Stimulated activated naive CD8-positive, alpha-beta T cell treated with anti-CD3 and anti-CD28 coated beads, Interleukin-15, Interleukin-2, amounts not matched to agents 100 ng/mL and 50 ng/mL, for 24 hours (primary cell): ENCODE data around the gene MARCOL.
"Not testable (repeated sequence)": the region's sequence is repeated elsewhere in the genome, so short reads cannot be mapped to it uniquely, and the experiment has no call there.

ENCODE experiments used
- H3K27ac Mint-ChIP-seq: one replicate; pipeline ENCODE4 v1.8.0; 2021; ENCODE audit warnings: mild to moderate bottlenecking, mixed read lengths
- H3K27me3 Mint-ChIP-seq: one replicate; pipeline ENCODE4 v1.8.0; 2021; ENCODE audit warnings: mixed read lengths
- H3K36me3 Mint-ChIP-seq: one replicate; pipeline ENCODE4 v1.8.0; 2021; ENCODE audit warnings: low read depth, mixed read lengths
- H3K4me1 Mint-ChIP-seq: one replicate; pipeline ENCODE4 v1.8.0; 2021; ENCODE audit warnings: low read depth, mixed read lengths
- H3K4me3 Mint-ChIP-seq: one replicate; pipeline ENCODE4 v1.8.0; 2021; ENCODE audit warnings: mild to moderate bottlenecking, mixed read lengths
- H3K9me3 Mint-ChIP-seq: one replicate; pipeline ENCODE4 v1.8.0; 2021; ENCODE audit warnings: mixed read lengths

The MARCOL gene

GRCh38 chr5:148229840-148230239 is 8.5 kb upstream of the MARCOL start:
- H3K27me3 Mint-ChIP-seq, result peaks cover 9% of the 10 kb centered on the region
- no peak overlapping the region for H3K4me3 Mint-ChIP-seq
- no peaks in the 10 kb centered on the region for H3K4me1 Mint-ChIP-seq
- no peaks in the 10 kb centered on the region for H3K36me3 Mint-ChIP-seq
- no peaks in the 10 kb centered on the region for H3K9me3 Mint-ChIP-seq
- no peak overlapping the region for H3K27ac Mint-ChIP-seq

GRCh38 chr5:148230240-148230639 is 8.1 kb upstream of the MARCOL start:
- no peaks in the 10 kb centered on the region for H3K36me3 Mint-ChIP-seq
- no peak overlapping the region for H3K27ac Mint-ChIP-seq
- H3K4me1 Mint-ChIP-seq, result no peaks in the 10 kb centered on the region
- no peak overlapping the region for H3K4me3 Mint-ChIP-seq
- H3K27me3 Mint-ChIP-seq, result peaks cover 6% of the 10 kb centered on the region
- H3K9me3 Mint-ChIP-seq, result no peaks in the 10 kb centered on the region

GRCh38 chr5:148237785-148238417 is 424 bp upstream of the MARCOL start:
- Mint-ChIP-seq H3K4me1 (no peaks in the 10 kb centered on the region), H3K27me3 (peaks cover 7% of the 10 kb centered on the region), H3K36me3 (no peaks in the 10 kb centered on the region), H3K4me3 (no peak overlapping the region), H3K9me3 (no peaks in the 10 kb centered on the region), H3K27ac (no peak overlapping the region)

GRCh38 chr5:148248894-148249293 is 10.6 kb downstream of the MARCOL start:
- no peaks in the 10 kb centered on the region for H3K36me3 Mint-ChIP-seq
- no peak overlapping the region for H3K27ac Mint-ChIP-seq
- no peak overlapping the region for H3K4me3 Mint-ChIP-seq
- H3K4me1 Mint-ChIP-seq, result no peaks in the 10 kb centered on the region
- no peaks in the 10 kb centered on the region for H3K9me3 Mint-ChIP-seq
- no peaks in the 10 kb centered on the region for H3K27me3 Mint-ChIP-seq

GRCh38 chr5:148255456-148255855 is 17.1 kb downstream of the MARCOL start:
- Mint-ChIP-seq H3K27ac (no peak overlapping the region), H3K27me3 (no peaks in the 10 kb centered on the region), H3K4me1 (no peaks in the 10 kb centered on the region), H3K4me3 (no peak overlapping the region), H3K36me3 (no peaks in the 10 kb centered on the region), H3K9me3 (peaks cover 13% of the 10 kb centered on the region)

GRCh38 chr5:148259288-148259687 is 21.0 kb downstream of the MARCOL start:
- Mint-ChIP-seq H3K27me3 (no peaks in the 10 kb centered on the region), H3K4me1 (no peaks in the 10 kb centered on the region), H3K27ac (no peak overlapping the region), H3K4me3 (no peak overlapping the region), H3K9me3 (peaks cover 13% of the 10 kb centered on the region), H3K36me3 (no peaks in the 10 kb centered on the region)

- Mint-ChIP-seq H3K36me3 (no peaks in the 10 kb centered on the region), H3K4me3 (no peak overlapping the region), H3K9me3 (peaks cover 13% of the 10 kb centered on the region), H3K27me3 (no peaks in the 10 kb centered on the region), H3K27ac (no peak overlapping the region), H3K4me1 (no peaks in the 10 kb centered on the region)
These were observed 22.9 kb downstream of the MARCOL start for GRCh38 chr5:148261221-148261620.

- Mint-ChIP-seq H3K36me3 (no peaks in the 10 kb centered on the region), H3K27me3 (no peaks in the 10 kb centered on the region), H3K4me3 (no peak overlapping the region), H3K4me1 (no peaks in the 10 kb centered on the region), H3K9me3 (no peaks in the 10 kb centered on the region), H3K27ac (no peak overlapping the region)
These were observed 29.6 kb downstream of the MARCOL start for GRCh38 chr5:148267962-148268361.

GRCh38 chr5:148268566-148268965 is 30.2 kb downstream of the MARCOL start, which contains the start of gene SPINK13:
Gene SPINK13, plus strand, starts transcription at chr5:148268794. Its CDS starts 1,279 bp downstream, at chr5:148270073.
- Mint-ChIP-seq H3K4me1 (no peaks in the 10 kb centered on the region), H3K4me3 (no peak within 1 kb of the TSS), H3K9me3 (no peaks in the 10 kb centered on the region), H3K27me3 (no peaks in the 10 kb centered on the region), H3K36me3 (no peaks in the 10 kb centered on the region), H3K27ac (no peak within 1 kb of the TSS)

GRCh38 chr5:148275129-148275528 is 36.8 kb downstream of the MARCOL start:
- not testable (repeated sequence) for H3K36me3 Mint-ChIP-seq, H3K4me1 Mint-ChIP-seq, H3K27ac Mint-ChIP-seq, H3K4me3 Mint-ChIP-seq, H3K27me3 Mint-ChIP-seq
- peaks cover 25% of the 10 kb centered on the region for H3K9me3 Mint-ChIP-seq

- Mint-ChIP-seq H3K27me3 (peaks cover 14% of the 10 kb centered on the region), H3K9me3 (peaks cover 29% of the 10 kb centered on the region)
- not testable (repeated sequence) for H3K4me1 Mint-ChIP-seq, H3K36me3 Mint-ChIP-seq, H3K27ac Mint-ChIP-seq, H3K4me3 Mint-ChIP-seq
These were observed 42.6 kb downstream of the MARCOL start for GRCh38 chr5:148280893-148281292.

- H3K27ac Mint-ChIP-seq, H3K4me3 Mint-ChIP-seq, H3K4me1 Mint-ChIP-seq, H3K36me3 Mint-ChIP-seq: not testable (repeated sequence)
- Mint-ChIP-seq H3K27me3 (peaks cover 14% of the 10 kb centered on the region), H3K9me3 (peaks cover 29% of the 10 kb centered on the region)
These were observed 43.0 kb downstream of the MARCOL start for GRCh38 chr5:148281336-148281735.

GRCh38 chr5:148290271-148291195 is 52.2 kb downstream of the MARCOL start:
- Mint-ChIP-seq H3K27ac (no peak overlapping the region), H3K4me3 (no peak overlapping the region), H3K4me1 (no peaks in the 10 kb centered on the region)

More at GRCh38 chr5:148290271-148291195, 52.2 kb downstream of the MARCOL start:
- Mint-ChIP-seq H3K9me3 (no peaks in the 10 kb centered on the region), H3K27me3 (no peaks in the 10 kb centered on the region), H3K36me3 (no peaks in the 10 kb centered on the region)
